ENCODE data around the gene NLK.

Gene NLK

GRCh38 chr17:28081467-28081866 lies 39.0 kb downstream of the NLK start:
- DNase-seq (ENCODE audit: low read depth) = no peak
- TF ChIP-seq CTCF (IDR thresholded peaks at IDR 0.05; ENCODE audit: low read depth, low read length, missing control alignments) = no peak
- H3K4me3 ChIP-seq (ENCODE audit: low read depth, low read length) = no peak overlapping the region

GRCh38 chr17:28085766-28086165 lies 43.3 kb downstream of the NLK start:
- no peak for DNase-seq (ENCODE audit: low read depth)

GRCh38 chr17:28086519-28086918 lies 44.0 kb downstream of the NLK start:
- DNase-seq (ENCODE audit: low read depth) = no peak
- no peak for TF ChIP-seq CTCF (IDR thresholded peaks at IDR 0.05; ENCODE audit: low read depth, low read length, missing control alignments)
- no peak overlapping the region for H3K4me3 ChIP-seq (ENCODE audit: low read depth, low read length)

More at GRCh38 chr17:28085766-28086165, 43.3 kb downstream of the NLK start:
- TF ChIP-seq CTCF (IDR thresholded peaks at IDR 0.05; ENCODE audit: low read depth, low read length, missing control alignments) = no peak
- no peak overlapping the region for H3K4me3 ChIP-seq (ENCODE audit: low read depth, low read length)

- DNase-seq (ENCODE audit: low read depth) = no peak
- H3K4me3 ChIP-seq (ENCODE audit: low read depth, low read length) = no peak overlapping the region
- TF ChIP-seq CTCF (IDR thresholded peaks at IDR 0.05; ENCODE audit: low read depth, low read length, missing control alignments) = no peak
Measured at GRCh38 chr17:28087743-28088142, 45.3 kb downstream of the NLK start.

- no peak overlapping the region for H3K4me3 ChIP-seq (ENCODE audit: low read depth, low read length)
- no peak for TF ChIP-seq CTCF (IDR thresholded peaks at IDR 0.05; ENCODE audit: low read depth, low read length, missing control alignments)
- DNase-seq (ENCODE audit: low read depth) = no peak
Measured at GRCh38 chr17:28090551-28090950, 48.1 kb downstream of the NLK start.

- TF ChIP-seq CTCF (IDR thresholded peaks at IDR 0.05; ENCODE audit: low read depth, low read length, missing control alignments) = no peak
- no peak overlapping the region for H3K4me3 ChIP-seq (ENCODE audit: low read depth, low read length)
- DNase-seq (ENCODE audit: low read depth) = no peak
Measured at GRCh38 chr17:28092088-28092487, 49.6 kb downstream of the NLK start.

GRCh38 chr17:28093999-28094716 lies 51.7 kb downstream of the NLK start:
- no peak for DNase-seq (ENCODE audit: low read depth)
- TF ChIP-seq CTCF (IDR thresholded peaks at IDR 0.05; ENCODE audit: low read depth, low read length, missing control alignments) = no peak
- no peak overlapping the region for H3K4me3 ChIP-seq (ENCODE audit: low read depth, low read length)

All from GM12864 (cell line).